Fibroblast of skin of left biceps (primary cell): Measurements from ENCODE around the gene CAPZA1.
"Not testable (repeated sequence)": the region's sequence is repeated elsewhere in the genome, so short reads cannot be mapped to it uniquely, and the experiment has no call there.

ENCODE experiments used
- DNase-seq, 2 experiments: peaks; one replicate each; pipeline ENCODE4 v3.0.0-alpha.2; 2013; ENCODE audit warnings: low read depth in 2 of 2

Gene CAPZA1

GRCh38 chr1:112619518-112620376 lies at the start of gene CAPZA1:
TSS of gene CAPZA1 (plus strand) at chr1:112619832. CDS start at chr1:112619845, 13 bp downstream.
- DNase-seq = peak; percentile 72 to 74

- peak; percentile 40 to 45 for DNase-seq
Measured at GRCh38 chr1:112575154-112575804, 44.4 kb upstream of the CAPZA1 start.

- no peak for DNase-seq
Measured at GRCh38 chr1:112576240-112576639, 43.4 kb upstream of the CAPZA1 start.

GRCh38 chr1:112579801-112580510 lies 39.7 kb upstream of the CAPZA1 start:
- DNase-seq = peak in 1 of 2 experiments; percentile 29

- DNase-seq = no peak
Measured at GRCh38 chr1:112581586-112582192, 37.9 kb upstream of the CAPZA1 start.

- no peak for DNase-seq
Measured at GRCh38 chr1:112583366-112583765, 36.3 kb upstream of the CAPZA1 start.

GRCh38 chr1:112589766-112590165 lies 29.9 kb upstream of the CAPZA1 start:
- DNase-seq = no peak

- no peak for DNase-seq
Measured at GRCh38 chr1:112594208-112594876, 25.3 kb upstream of the CAPZA1 start.

- no peak for DNase-seq
Measured at GRCh38 chr1:112599477-112599876, 20.2 kb upstream of the CAPZA1 start.

GRCh38 chr1:112603012-112603411 lies 16.6 kb upstream of the CAPZA1 start:
- no peak for DNase-seq

- DNase-seq = no peak
Measured at GRCh38 chr1:112603541-112603940, 16.1 kb upstream of the CAPZA1 start.

GRCh38 chr1:112605633-112606327 lies 13.9 kb upstream of the CAPZA1 start:
- no peak for DNase-seq

GRCh38 chr1:112614460-112615065 lies 5.1 kb upstream of the CAPZA1 start:
- DNase-seq = peak in 1 of 2 experiments; percentile 17

GRCh38 chr1:112618114-112618720 lies 1.4 kb upstream of the CAPZA1 start:
- no peak for DNase-seq

GRCh38 chr1:112618721-112619517 lies 713 bp upstream of the CAPZA1 start, which contains the start of gene ST7L:
TSS of gene ST7L (minus strand) at chr1:112619141. CDS start at chr1:112619113, 28 bp downstream.
- peak; percentile 30 to 33 for DNase-seq

- no peak for DNase-seq
Measured at GRCh38 chr1:112620377-112620695, 704 bp downstream of the CAPZA1 start.

GRCh38 chr1:112624493-112624892 lies 4.9 kb downstream of the CAPZA1 start:
- DNase-seq = not testable (repeated sequence)

GRCh38 chr1:112625696-112626095 lies 6.1 kb downstream of the CAPZA1 start:
- no peak for DNase-seq

GRCh38 chr1:112626193-112626592 lies 6.6 kb downstream of the CAPZA1 start:
- no peak for DNase-seq
